ENCODE measurements around the gene CCS.

Gene CCS

GRCh38 chr11:66564984-66565383 lies 28.0 kb upstream of the CCS start:
- Histone ChIP-seq H3K36me3 (ENCODE audit: control insufficient read depth in 1 of 2, insufficient read depth in 2 of 2, low read length in 2 of 2) (no peaks in the 10 kb centered on the region), H3K27ac (ENCODE audit: low read depth, low read length) (no peak overlapping the region), H3K79me2 (ENCODE audit: control insufficient read depth, insufficient read depth, low read length, poor library complexity) (no peaks in the 10 kb centered on the region), H3K4me2 (ENCODE audit: low read length) (no peak overlapping the region), H2AFZ (ENCODE audit: insufficient read depth, low read length, poor library complexity) (no peak overlapping the region), H3K4ac (ENCODE audit: low read depth, low read length) (no peak overlapping the region), H3K9me3 (ENCODE audit: insufficient read depth, low read depth, low read length) (no peaks in the 10 kb centered on the region), H4K8ac (ENCODE audit: low read depth, low read length) (no peak overlapping the region), H3K18ac (ENCODE audit: low read length) (no peak overlapping the region), H3K4me1 (ENCODE audit: control insufficient read depth in 1 of 2, insufficient read depth in 2 of 2, low read length in 2 of 2) (no peaks in the 10 kb centered on the region), H4K91ac (ENCODE audit: low read depth, low read length) (no peak overlapping the region), H3K79me1 (ENCODE audit: low read length) (no peaks in the 10 kb centered on the region), H4K12ac (ENCODE audit: low read depth, low read length) (no peak overlapping the region), H3K23ac (ENCODE audit: low read length) (no peak overlapping the region), H3K14ac (ENCODE audit: low read length) (no peak overlapping the region), H2BK5ac (ENCODE audit: low read depth, low read length, poor library complexity) (no peak overlapping the region), H3K9ac (ENCODE audit: low read length) (no peak overlapping the region), H3K4me3 (ENCODE audit: low read depth, low read length) (no peak overlapping the region), H2AK5ac (ENCODE audit: low read length) (no peak overlapping the region), H2BK12ac (ENCODE audit: low read length) (no peak overlapping the region), H3K27me3 (ENCODE audit: insufficient read depth, low read length) (no peaks in the 10 kb centered on the region), H2BK120ac (ENCODE audit: insufficient read depth, low read length, poor library complexity) (no peak overlapping the region)
- WGBS (ENCODE audit: extremely low coverage, insufficient coverage, insufficient read length): no CpG with 5 or more reads among the region's 5 CpGs
- no peak for DNase-seq

GRCh38 chr11:66566221-66566620 lies 26.8 kb upstream of the CCS start:
- no peak overlapping the region for H3K9ac ChIP-seq (ENCODE audit: low read length)
- H3K14ac ChIP-seq (ENCODE audit: low read length): no peak overlapping the region
- H3K4ac ChIP-seq (ENCODE audit: low read depth, low read length): no peak overlapping the region
- H3K27ac ChIP-seq (ENCODE audit: low read depth, low read length): no peak overlapping the region
- DNase-seq: no peak
- H4K8ac ChIP-seq (ENCODE audit: low read depth, low read length): no peak overlapping the region
- no peak overlapping the region for H3K4me2 ChIP-seq (ENCODE audit: low read length)
- H3K36me3 ChIP-seq (ENCODE audit: control insufficient read depth in 1 of 2, insufficient read depth in 2 of 2, low read length in 2 of 2): no peaks in the 10 kb centered on the region
- no peak overlapping the region for H2AFZ ChIP-seq (ENCODE audit: insufficient read depth, low read length, poor library complexity)
- H3K4me3 ChIP-seq (ENCODE audit: low read depth, low read length): no peak overlapping the region
- no peak overlapping the region for H4K91ac ChIP-seq (ENCODE audit: low read depth, low read length)
- no peak overlapping the region for H2AK5ac ChIP-seq (ENCODE audit: low read length)
- no peak overlapping the region for H3K23ac ChIP-seq (ENCODE audit: low read length)
- no peak overlapping the region for H4K12ac ChIP-seq (ENCODE audit: low read depth, low read length)
- peaks cover 0 to 3% of the 10 kb centered on the region in 2 experiments for H3K4me1 ChIP-seq (ENCODE audit: control insufficient read depth in 1 of 2, insufficient read depth in 2 of 2, low read length in 2 of 2)
- H3K27me3 ChIP-seq (ENCODE audit: insufficient read depth, low read length): no peaks in the 10 kb centered on the region
- H2BK12ac ChIP-seq (ENCODE audit: low read length): no peak overlapping the region
- no peak overlapping the region for H2BK5ac ChIP-seq (ENCODE audit: low read depth, low read length, poor library complexity)
- H2BK120ac ChIP-seq (ENCODE audit: insufficient read depth, low read length, poor library complexity): no peak overlapping the region
- no peaks in the 10 kb centered on the region for H3K79me2 ChIP-seq (ENCODE audit: control insufficient read depth, insufficient read depth, low read length, poor library complexity)
- no CpG with 5 or more reads among the region's 8 CpGs for WGBS (ENCODE audit: extremely low coverage, insufficient coverage, insufficient read length)
- H3K18ac ChIP-seq (ENCODE audit: low read length): no peak overlapping the region
- H3K79me1 ChIP-seq (ENCODE audit: low read length): no peaks in the 10 kb centered on the region
- no peaks in the 10 kb centered on the region for H3K9me3 ChIP-seq (ENCODE audit: insufficient read depth, low read depth, low read length)

- Histone ChIP-seq H3K27ac (ENCODE audit: low read depth, low read length) (no peak overlapping the region), H3K4me1 (ENCODE audit: control insufficient read depth in 1 of 2, insufficient read depth in 2 of 2, low read length in 2 of 2) (peaks cover 0 to 3% of the 10 kb centered on the region in 2 experiments), H2AK5ac (ENCODE audit: low read length) (no peak overlapping the region), H2AFZ (ENCODE audit: insufficient read depth, low read length, poor library complexity) (no peak overlapping the region), H3K79me2 (ENCODE audit: control insufficient read depth, insufficient read depth, low read length, poor library complexity) (no peaks in the 10 kb centered on the region), H4K91ac (ENCODE audit: low read depth, low read length) (no peak overlapping the region), H3K4me3 (ENCODE audit: low read depth, low read length) (no peak overlapping the region), H3K4ac (ENCODE audit: low read depth, low read length) (no peak overlapping the region), H3K9ac (ENCODE audit: low read length) (no peak overlapping the region), H2BK5ac (ENCODE audit: low read depth, low read length, poor library complexity) (no peak overlapping the region), H3K18ac (ENCODE audit: low read length) (no peak overlapping the region), H4K8ac (ENCODE audit: low read depth, low read length) (no peak overlapping the region), H3K23ac (ENCODE audit: low read length) (no peak overlapping the region), H3K14ac (ENCODE audit: low read length) (no peak overlapping the region), H3K27me3 (ENCODE audit: insufficient read depth, low read length) (no peaks in the 10 kb centered on the region), H3K36me3 (ENCODE audit: control insufficient read depth in 1 of 2, insufficient read depth in 2 of 2, low read length in 2 of 2) (no peaks in the 10 kb centered on the region), H3K4me2 (ENCODE audit: low read length) (no peak overlapping the region), H4K12ac (ENCODE audit: low read depth, low read length) (no peak overlapping the region), H3K9me3 (ENCODE audit: insufficient read depth, low read depth, low read length) (no peaks in the 10 kb centered on the region), H3K79me1 (ENCODE audit: low read length) (no peaks in the 10 kb centered on the region), H2BK12ac (ENCODE audit: low read length) (no peak overlapping the region), H2BK120ac (ENCODE audit: insufficient read depth, low read length, poor library complexity) (no peak overlapping the region)
- WGBS (ENCODE audit: extremely low coverage, insufficient coverage, insufficient read length): no CpG with 5 or more reads among the region's 15 CpGs
- DNase-seq: no peak
Observed at GRCh38 chr11:66567787-66568123, 25.2 kb upstream of the CCS start.

- no peak within 1 kb of the TSS for H3K9ac ChIP-seq (ENCODE audit: low read length)
- H3K14ac ChIP-seq (ENCODE audit: low read length): no peak within 1 kb of the TSS
- H2BK120ac ChIP-seq (ENCODE audit: insufficient read depth, low read length, poor library complexity): no peak within 1 kb of the TSS
- H4K12ac ChIP-seq (ENCODE audit: low read depth, low read length): no peak within 1 kb of the TSS
- H3K79me1 ChIP-seq (ENCODE audit: low read length): no peaks in the 10 kb centered on the region
- no peak within 1 kb of the TSS for H3K23ac ChIP-seq (ENCODE audit: low read length)
- no peak within 1 kb of the TSS for H3K27ac ChIP-seq (ENCODE audit: low read depth, low read length)
- H3K18ac ChIP-seq (ENCODE audit: low read length): no peak within 1 kb of the TSS
- no peak within 1 kb of the TSS for H2BK5ac ChIP-seq (ENCODE audit: low read depth, low read length, poor library complexity)
- H3K4me2 ChIP-seq (ENCODE audit: low read length): no peak within 1 kb of the TSS
- no peaks in the 10 kb centered on the region for H3K9me3 ChIP-seq (ENCODE audit: insufficient read depth, low read depth, low read length)
- peak; percentile 87 to 88 for DNase-seq
- H3K79me2 ChIP-seq (ENCODE audit: control insufficient read depth, insufficient read depth, low read length, poor library complexity): no peaks in the 10 kb centered on the region
- no peak within 1 kb of the TSS for H2BK12ac ChIP-seq (ENCODE audit: low read length)
- WGBS (ENCODE audit: extremely low coverage, insufficient coverage, insufficient read length): no CpG with 5 or more reads among the region's 77 CpGs
- no peak within 1 kb of the TSS for H2AK5ac ChIP-seq (ENCODE audit: low read length)
- H4K91ac ChIP-seq (ENCODE audit: low read depth, low read length): no peak within 1 kb of the TSS
- no peak within 1 kb of the TSS for H3K4ac ChIP-seq (ENCODE audit: low read depth, low read length)
- no peaks in the 10 kb centered on the region for H3K27me3 ChIP-seq (ENCODE audit: insufficient read depth, low read length)
- H3K36me3 ChIP-seq (ENCODE audit: control insufficient read depth in 1 of 2, insufficient read depth in 2 of 2, low read length in 2 of 2): no peaks in the 10 kb centered on the region
- H4K8ac ChIP-seq (ENCODE audit: low read depth, low read length): no peak within 1 kb of the TSS
- no peak within 1 kb of the TSS for H2AFZ ChIP-seq (ENCODE audit: insufficient read depth, low read length, poor library complexity)
- no peak within 1 kb of the TSS for H3K4me3 ChIP-seq (ENCODE audit: low read depth, low read length)
- peaks cover 0 to 3% of the 10 kb centered on the region in 2 experiments for H3K4me1 ChIP-seq (ENCODE audit: control insufficient read depth in 1 of 2, insufficient read depth in 2 of 2, low read length in 2 of 2)
Observed at GRCh38 chr11:66568124-66568916, 24.7 kb upstream of the CCS start, which contains the start of gene CTSF. CTSF (minus strand) TSS chr11:66568606; CDS start chr11:66568486, 120 bp downstream.
